H9 (cell line): ENCODE data around the gene FBXO42. TPM values are rescaled to one million over a fixed set of nuclear protein-coding genes. Genes with fewer than 3 reads are reported as not detected.
A peak's percentile ranks its signal among the peaks of the same experiment; 100 is the strongest.

ENCODE experiments used
- DNase-seq: peaks from one replicate; pipeline ENCODE4 v3.0.0-alpha.2; 2017
- H2AFZ ChIP-seq: one replicate; pipeline ENCODE4 v1.6.1; 2013; ENCODE audit warnings: mild to moderate bottlenecking, low read length, control low read depth, moderate library complexity
- H2AK5ac ChIP-seq: 2 replicates; pipeline ENCODE4 v1.6.1; 2013; ENCODE audit warnings: low read length, control low read depth, mixed read lengths; ENCODE audit not compliant: insufficient read length
- H2BK120ac ChIP-seq: one replicate; pipeline ENCODE4 v1.6.1; 2013; ENCODE audit warnings: low read depth, mild to moderate bottlenecking, low read length, control low read depth, inconsistent platforms; ENCODE audit not compliant: poor library complexity, severe bottlenecking
- H2BK12ac ChIP-seq: 2 replicates; pipeline ENCODE4 v1.6.1; 2013; ENCODE audit warnings: low read length, control low read depth, mixed read lengths, low read depth; ENCODE audit not compliant: insufficient read length
- H2BK15ac ChIP-seq: 2 replicates; pipeline ENCODE4 v1.6.1; 2013; ENCODE audit warnings: low read depth, low read length, control low read depth
- H2BK20ac ChIP-seq: one replicate; pipeline ENCODE4 v1.6.1; 2013; ENCODE audit warnings: low read depth, mild to moderate bottlenecking, low read length, control low read depth, inconsistent platforms; ENCODE audit not compliant: poor library complexity, severe bottlenecking
- H2BK5ac ChIP-seq: 2 replicates; pipeline ENCODE4 v1.6.1; 2013; ENCODE audit warnings: low read length, control low read depth, mixed read lengths; ENCODE audit not compliant: insufficient read length
- H3K14ac ChIP-seq: 2 replicates; pipeline ENCODE4 v1.6.1; 2013; ENCODE audit warnings: low read length, control low read depth; ENCODE audit not compliant: insufficient read depth
- H3K18ac ChIP-seq: 2 replicates; pipeline ENCODE4 v1.6.1; 2013; ENCODE audit warnings: low read depth, mild to moderate bottlenecking, mixed read lengths, low read length, control low read depth; ENCODE audit not compliant: insufficient read length
- H3K23ac ChIP-seq: 2 replicates; pipeline ENCODE4 v1.6.1; 2013; ENCODE audit warnings: low read length, control low read depth, mixed read lengths, low read depth; ENCODE audit not compliant: insufficient read length
- H3K23me2 ChIP-seq: 2 replicates; pipeline ENCODE4 v1.6.1; 2013; ENCODE audit warnings: low read depth, mild to moderate bottlenecking, mixed read lengths, low read length, control low read depth; ENCODE audit not compliant: insufficient read length, poor library complexity, severe bottlenecking
- H3K27ac ChIP-seq: 2 replicates; pipeline ENCODE4 v1.5.1; 2013; ENCODE audit warnings: low read length, control low read depth, mixed read lengths, low read depth; ENCODE audit not compliant: insufficient read length
- H3K27me3 ChIP-seq: 2 replicates; pipeline ENCODE4 v1.6.1; 2013; ENCODE audit warnings: low read length, control low read depth, inconsistent platforms; ENCODE audit not compliant: insufficient read depth
- H3K4ac ChIP-seq: 2 replicates; pipeline ENCODE4 v1.6.1; 2013; ENCODE audit warnings: low read depth, mild to moderate bottlenecking, control low read depth, inconsistent platforms, low read length, moderate library complexity
- H3K4me1 ChIP-seq: 2 replicates; pipeline ENCODE4 v1.6.1; 2013; ENCODE audit warnings: low read length, control low read depth, inconsistent platforms; ENCODE audit not compliant: insufficient read depth
- H3K4me2 ChIP-seq: 2 replicates; pipeline ENCODE4 v1.6.1; 2013; ENCODE audit warnings: low read length, control low read depth, mixed read lengths; ENCODE audit not compliant: insufficient read length, insufficient read depth
- H3K56ac ChIP-seq: 2 replicates; pipeline ENCODE4 v1.6.1; 2013; ENCODE audit warnings: low read depth, mild to moderate bottlenecking, mixed read lengths, low read length, control low read depth; ENCODE audit not compliant: insufficient read length
- H3K79me1 ChIP-seq: 2 replicates; pipeline ENCODE4 v1.6.1; 2013; ENCODE audit warnings: low read depth, mild to moderate bottlenecking, moderate library complexity, low read length, control low read depth, inconsistent platforms; ENCODE audit not compliant: insufficient read depth, poor library complexity, severe bottlenecking
- H3K79me2 ChIP-seq: 2 replicates; pipeline ENCODE4 v1.6.1; 2013; ENCODE audit warnings: low read length, control low read depth, inconsistent platforms; ENCODE audit not compliant: insufficient read depth
- H3K9ac ChIP-seq: 2 replicates; pipeline ENCODE4 v1.6.1; 2013; ENCODE audit warnings: low read length, control low read depth, mixed read lengths; ENCODE audit not compliant: insufficient read length; ENCODE audit errors: extremely low read depth
- H3K9me3 ChIP-seq: one replicate; pipeline ENCODE4 v1.6.1; 2013; ENCODE audit warnings: low read depth, low read length, inconsistent platforms; ENCODE audit not compliant: control insufficient read depth
- H3T11ph ChIP-seq: one replicate; pipeline ENCODE4 v1.6.1; 2013; ENCODE audit warnings: mild to moderate bottlenecking, low read length, control low read depth, inconsistent platforms
- H4K20me1 ChIP-seq: one replicate; pipeline ENCODE4 v1.6.1; 2013; ENCODE audit not compliant: control insufficient read depth, insufficient read length, insufficient read depth
- H4K5ac ChIP-seq: 2 replicates; pipeline ENCODE4 v1.6.1; 2013; ENCODE audit warnings: low read depth, mild to moderate bottlenecking, mixed read lengths, low read length, control low read depth; ENCODE audit not compliant: insufficient read length
- H4K8ac ChIP-seq: replicated peaks from 2 replicates; pipeline ENCODE4 v1.6.1; 2013; ENCODE audit warnings: low read length, control low read depth, mixed read lengths, low read depth; ENCODE audit not compliant: insufficient read length
- H4K91ac ChIP-seq: 2 replicates; pipeline ENCODE4 v1.6.1; 2013; ENCODE audit warnings: low read depth, mild to moderate bottlenecking, moderate library complexity, mixed read lengths, low read length, control low read depth; ENCODE audit not compliant: insufficient read length
- H3K27ac Mint-ChIP-seq, 3 experiments: 2 replicates in 2 of 3; 3 replicates in 1 of 3; pipeline ENCODE4 v1.8.0; 2020 to 2021; ENCODE audit warnings: mixed read lengths in 3 of 3, mild to moderate bottlenecking in 1 of 3, moderate library complexity in 1 of 3
- H3K27me3 Mint-ChIP-seq: 2 replicates; pipeline ENCODE4 v1.8.0; 2021; ENCODE audit warnings: low read depth, mild to moderate bottlenecking, moderate library complexity, mixed read lengths
- H3K36me3 Mint-ChIP-seq, 3 experiments: 2 replicates in 2 of 3; 3 replicates in 1 of 3; pipeline ENCODE4 v1.8.0; 2020 to 2021; ENCODE audit warnings: low read depth in 3 of 3, mixed read lengths in 3 of 3; ENCODE audit not compliant: insufficient read depth in 1 of 3
- H3K4me1 Mint-ChIP-seq, 2 experiments: 2 replicates each; pipeline ENCODE4 v1.8.0; 2020; ENCODE audit warnings: mixed read lengths in 2 of 2
- H3K4me3 Mint-ChIP-seq, 2 experiments: 2 replicates in 1 of 2; 3 replicates in 1 of 2; pipeline ENCODE4 v1.8.0; 2020 to 2021; ENCODE audit warnings: mild to moderate bottlenecking in 2 of 2, mixed read lengths in 2 of 2, moderate library complexity in 1 of 2
- H3K9me3 Mint-ChIP-seq, 2 experiments: 2 replicates in 1 of 2; 3 replicates in 1 of 2; pipeline ENCODE4 v1.8.0; 2020; ENCODE audit warnings: mild to moderate bottlenecking in 2 of 2, mixed read lengths in 2 of 2, moderate library complexity in 1 of 2
- WGBS: extraction: QIAGEN DNeasy Blood & Tissue Kit; methylation state at CpG from one replicate; pipeline ENCODE4 v1.1.7; 2013; ENCODE audit warnings: missing lambda C conversion rate, low lambda C conversion rate, mixed read lengths; ENCODE audit not compliant: insufficient read length; ENCODE audit errors: extremely low coverage; 5-methylcytosine and 5-hydroxymethylcytosine counted together
- total RNA-seq: library from RNA; stranded (reverse); gene quantifications from 2 replicates; pipeline ENCODE4 v1.2.1, GENCODE V29; 2021
- TF ChIP-seq, protein P1 (sequence below): fragments of 200-600 bp; sonication (generic); conservative IDR thresholded peaks from 3 replicates; pipeline ENCODE4 v1.8.0; 2021; ENCODE audit warnings: antibody characterized with exemption, mild to moderate bottlenecking

The FBXO42 gene
- total RNA-seq, 1 experiment from 2014 or later = 17.4 TPM

GRCh38 chr1:16207318-16208269 is 144.7 kb downstream of the FBXO42 start:
- H3K9me3 Mint-ChIP-seq = no peaks in the 10 kb centered on the region
- peaks cover 6% of the 10 kb centered on the region; the same call in 1 of the 2 replicates for H3K4me1 ChIP-seq
- no peaks in the 10 kb centered on the region; the same call in none of the 2 replicates for H3K79me2 ChIP-seq
- peak overlapping the region; percentile 91 to 97 (median 97); a peak in 6 of 7 replicates for H3K27ac Mint-ChIP-seq
- peaks cover 2% of the 10 kb centered on the region for H3K79me1 ChIP-seq
- no peak overlapping the region for H3K23ac ChIP-seq
- TF ChIP-seq, protein P1, sequence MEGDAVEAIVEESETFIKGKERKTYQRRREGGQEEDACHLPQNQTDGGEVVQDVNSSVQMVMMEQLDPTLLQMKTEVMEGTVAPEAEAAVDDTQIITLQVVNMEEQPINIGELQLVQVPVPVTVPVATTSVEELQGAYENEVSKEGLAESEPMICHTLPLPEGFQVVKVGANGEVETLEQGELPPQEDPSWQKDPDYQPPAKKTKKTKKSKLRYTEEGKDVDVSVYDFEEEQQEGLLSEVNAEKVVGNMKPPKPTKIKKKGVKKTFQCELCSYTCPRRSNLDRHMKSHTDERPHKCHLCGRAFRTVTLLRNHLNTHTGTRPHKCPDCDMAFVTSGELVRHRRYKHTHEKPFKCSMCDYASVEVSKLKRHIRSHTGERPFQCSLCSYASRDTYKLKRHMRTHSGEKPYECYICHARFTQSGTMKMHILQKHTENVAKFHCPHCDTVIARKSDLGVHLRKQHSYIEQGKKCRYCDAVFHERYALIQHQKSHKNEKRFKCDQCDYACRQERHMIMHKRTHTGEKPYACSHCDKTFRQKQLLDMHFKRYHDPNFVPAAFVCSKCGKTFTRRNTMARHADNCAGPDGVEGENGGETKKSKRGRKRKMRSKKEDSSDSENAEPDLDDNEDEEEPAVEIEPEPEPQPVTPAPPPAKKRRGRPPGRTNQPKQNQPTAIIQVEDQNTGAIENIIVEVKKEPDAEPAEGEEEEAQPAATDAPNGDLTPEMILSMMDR = no peak
- H2BK15ac ChIP-seq = no peak overlapping the region
- H4K91ac ChIP-seq = no peak overlapping the region
- no peaks in the 10 kb centered on the region for H3K9me3 ChIP-seq
- H2AK5ac ChIP-seq = no peak overlapping the region
- no peak overlapping the region for H2BK20ac ChIP-seq
- peak overlapping the region; percentile 8; the same call in 1 of the 2 replicates for H3K14ac ChIP-seq
- H3T11ph ChIP-seq = no peak overlapping the region
- no peaks in the 10 kb centered on the region for H4K20me1 ChIP-seq
- H2BK120ac ChIP-seq = no peak overlapping the region
- peak; percentile 57 for DNase-seq
- H3K4me3 Mint-ChIP-seq = peak overlapping the region; percentile 82 to 92
- H2AFZ ChIP-seq = no peak overlapping the region
- H3K27me3 Mint-ChIP-seq = no peaks in the 10 kb centered on the region
- no CpG with 5 or more reads among the region's 51 CpGs for WGBS
- H3K18ac ChIP-seq = peak overlapping the region; percentile 6
- no peak overlapping the region for H4K5ac ChIP-seq
- no peak overlapping the region for H2BK5ac ChIP-seq
- no peak overlapping the region for H3K4ac ChIP-seq
- H3K9ac ChIP-seq = peak overlapping the region; percentile 37
- H3K36me3 Mint-ChIP-seq = peaks cover 9 to 27% (median 19%) of the 10 kb centered on the region in 3 experiments; a peak in 6 of 7 replicates
- H3K56ac ChIP-seq = no peak overlapping the region
- H3K4me2 ChIP-seq = peak overlapping the region; percentile 84
- no peak overlapping the region for H3K27ac ChIP-seq
- H3K23me2 ChIP-seq = peaks cover 18% of the 10 kb centered on the region
- no peak overlapping the region for H4K8ac ChIP-seq
- H3K4me1 Mint-ChIP-seq = peaks cover 33 to 45% of the 10 kb centered on the region in 2 experiments
- no peak overlapping the region for H2BK12ac ChIP-seq
- H3K27me3 ChIP-seq = no peaks in the 10 kb centered on the region
